GM19025 (cell line): ENCODE measurements around the gene OVCA2.

Experiments used
- ATAC-seq: cut with Tn5 transposase; IDR thresholded peaks from one replicate; pipeline ENCODE4 v1.9.1; 2021; ENCODE audit warnings: mild to moderate bottlenecking, low read depth, moderate library complexity; ENCODE audit not compliant: unreplicated experiment

OVCA2 gene

DNA sequence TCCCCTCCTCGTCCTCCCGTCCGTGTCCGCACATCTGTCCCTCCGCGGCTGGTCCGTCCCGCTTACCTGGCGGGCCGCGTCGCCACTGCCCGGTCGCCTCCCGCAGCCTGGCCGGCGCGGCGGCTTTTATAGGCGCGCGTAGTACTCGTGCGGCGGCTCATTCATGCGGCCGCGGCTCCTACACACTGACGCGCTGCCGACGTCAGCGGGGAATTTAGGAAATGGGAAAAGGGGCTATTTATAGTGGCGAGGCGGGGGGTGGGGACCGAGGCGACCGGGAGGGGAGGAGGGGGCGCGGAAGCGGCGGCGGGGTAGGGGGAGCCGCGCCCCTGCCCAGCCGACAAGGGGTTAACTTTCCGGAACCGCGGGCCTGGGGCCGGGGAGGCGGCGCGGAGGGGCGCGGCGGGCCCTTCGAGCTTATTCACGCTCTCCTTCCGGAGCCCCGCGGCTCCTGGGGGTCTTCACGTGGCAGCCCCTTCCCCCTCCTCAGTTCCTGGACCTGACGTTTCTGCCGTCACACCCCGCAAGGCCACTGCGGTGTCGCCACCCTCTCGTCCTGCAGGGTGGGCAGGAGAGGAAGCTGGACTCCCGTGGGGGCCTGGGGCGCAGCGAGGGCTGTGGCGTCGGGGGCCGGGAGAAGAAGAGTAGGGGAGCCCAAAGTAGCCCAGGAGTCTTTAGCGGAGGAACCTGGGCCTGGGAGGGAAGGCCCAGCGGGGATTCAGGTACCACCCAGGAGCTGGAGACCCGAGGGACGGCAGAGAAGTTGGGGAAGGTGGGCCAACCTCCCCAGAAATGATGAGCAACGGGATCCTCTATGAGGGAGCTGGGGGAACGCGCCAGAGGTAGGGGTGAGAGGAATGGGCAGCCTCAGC, 9.5 kb downstream of the OVCA2 start:
- no peak for ATAC-seq

GRCh38 chr17:2051933-2052559, 10.2 kb downstream of the OVCA2 start:
- no peak for ATAC-seq

- ATAC-seq: no peak
Observed at GRCh38 chr17:2053380-2054261, 11.8 kb downstream of the OVCA2 start.

GRCh38 chr17:2054262-2054511, 12.4 kb downstream of the OVCA2 start:
- ATAC-seq: no peak

GRCh38 chr17:2054512-2055291, 12.9 kb downstream of the OVCA2 start, which contains the start of gene HIC1:
HIC1 (plus strand) TSS chr17:2055103; CDS start chr17:2056691, 1,588 bp downstream.
- ATAC-seq: no peak

GRCh38 chr17:2055292-2056205, 13.7 kb downstream of the OVCA2 start:
- no peak for ATAC-seq

GRCh38 chr17:2056206-2057174, 14.7 kb downstream of the OVCA2 start:
- no peak for ATAC-seq

GRCh38 chr17:2057175-2057759, 15.4 kb downstream of the OVCA2 start:
- ATAC-seq: no peak

- ATAC-seq: no peak
Observed at GRCh38 chr17:2057760-2058585, 16.2 kb downstream of the OVCA2 start.

DNA sequence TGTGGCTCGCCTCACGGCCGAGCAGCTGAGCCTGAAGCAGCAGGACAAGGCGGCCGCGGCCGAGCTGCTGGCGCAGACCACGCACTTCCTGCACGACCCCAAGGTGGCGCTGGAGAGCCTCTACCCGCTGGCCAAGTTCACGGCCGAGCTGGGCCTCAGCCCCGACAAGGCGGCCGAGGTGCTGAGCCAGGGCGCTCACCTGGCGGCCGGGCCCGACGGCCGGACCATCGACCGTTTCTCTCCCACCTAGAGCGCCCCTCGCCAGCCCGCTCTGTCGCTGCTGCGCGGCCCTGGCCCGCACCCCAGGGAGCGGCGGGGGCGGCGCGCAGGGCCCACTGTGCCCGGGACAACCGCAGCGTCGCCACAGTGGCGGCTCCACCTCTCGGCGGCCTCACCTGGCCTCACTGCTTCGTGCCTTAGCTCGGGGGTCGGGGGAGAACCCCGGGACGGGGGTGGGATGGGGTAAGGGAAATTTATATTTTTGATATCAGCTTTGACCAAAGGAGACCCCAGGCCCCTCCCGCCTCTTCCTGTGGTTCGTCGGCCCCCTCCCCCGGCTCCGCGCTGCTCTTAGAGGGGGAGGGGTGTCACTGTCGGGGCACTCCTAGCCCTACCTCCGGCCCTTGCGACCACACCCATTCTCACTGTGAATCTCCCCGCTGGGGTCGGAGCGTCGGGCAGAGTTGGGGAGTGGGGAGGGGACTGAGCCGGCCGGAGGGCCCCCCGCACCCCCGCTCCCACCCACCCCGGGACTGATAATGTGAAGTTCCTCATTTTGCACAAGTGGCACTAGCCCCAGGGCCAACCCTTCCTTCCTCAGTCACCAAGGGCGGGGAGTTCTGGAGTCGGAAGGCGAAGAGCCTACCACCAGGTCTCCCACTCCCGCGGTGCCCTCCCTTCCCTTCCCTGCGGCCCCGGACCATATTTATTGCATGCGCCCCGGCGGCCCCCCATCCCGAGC, 17.0 kb downstream of the OVCA2 start:
- no peak for ATAC-seq

GRCh38 chr17:2059547-2060384, 17.9 kb downstream of the OVCA2 start:
- ATAC-seq: no peak

DNA sequence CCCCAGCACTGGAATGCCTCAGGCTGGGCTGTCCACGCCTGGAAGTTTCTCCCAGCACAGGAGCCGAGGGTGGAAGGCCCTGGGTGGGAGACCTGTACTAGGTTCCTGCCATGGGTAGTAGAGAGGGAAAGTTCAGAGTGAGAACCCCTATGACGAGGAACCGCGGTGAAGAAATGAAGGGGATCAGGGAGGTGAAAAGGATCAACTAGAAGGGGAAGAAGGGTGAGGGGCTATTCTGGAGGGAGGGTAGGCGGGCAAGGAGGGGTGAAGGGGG, 18.5 kb downstream of the OVCA2 start:
- no peak for ATAC-seq

DNA sequence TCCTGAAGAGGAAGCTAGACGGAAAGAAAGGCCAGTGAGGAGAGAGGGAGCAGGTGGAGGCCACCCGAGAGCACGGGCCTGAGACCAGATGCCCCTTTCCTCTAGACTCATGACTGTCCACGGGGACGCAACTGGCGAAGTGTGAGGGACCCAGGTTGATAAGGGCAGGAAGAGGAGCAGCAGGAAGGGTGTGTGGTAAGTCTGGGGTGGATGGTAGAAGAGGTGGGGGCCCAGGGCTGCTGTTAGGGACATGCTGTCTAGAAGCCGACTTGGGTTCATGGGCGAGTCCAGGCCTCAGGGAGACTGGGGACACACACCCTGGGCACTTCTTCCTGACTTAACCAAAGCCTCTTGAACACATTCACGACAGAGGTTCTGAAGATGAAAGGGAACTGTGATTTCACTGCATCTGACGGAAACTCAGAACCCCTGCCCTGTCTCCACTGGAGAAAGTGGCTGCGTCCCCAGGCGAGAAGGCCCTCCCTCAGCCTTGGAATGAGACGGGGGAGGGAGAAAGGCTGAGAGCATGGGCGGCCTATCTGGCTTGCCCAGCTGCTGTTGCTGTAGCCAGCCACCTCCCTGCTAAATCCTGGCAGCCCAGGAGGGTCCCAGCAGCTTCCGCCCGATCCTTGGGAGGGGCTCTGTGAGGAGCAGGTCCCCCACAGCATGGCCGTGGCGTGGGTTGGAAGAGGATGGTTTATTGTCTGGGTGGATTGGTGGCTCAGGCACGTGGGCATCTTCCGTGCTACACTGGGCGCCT, 19.0 kb downstream of the OVCA2 start:
- ATAC-seq: no peak

DNA sequence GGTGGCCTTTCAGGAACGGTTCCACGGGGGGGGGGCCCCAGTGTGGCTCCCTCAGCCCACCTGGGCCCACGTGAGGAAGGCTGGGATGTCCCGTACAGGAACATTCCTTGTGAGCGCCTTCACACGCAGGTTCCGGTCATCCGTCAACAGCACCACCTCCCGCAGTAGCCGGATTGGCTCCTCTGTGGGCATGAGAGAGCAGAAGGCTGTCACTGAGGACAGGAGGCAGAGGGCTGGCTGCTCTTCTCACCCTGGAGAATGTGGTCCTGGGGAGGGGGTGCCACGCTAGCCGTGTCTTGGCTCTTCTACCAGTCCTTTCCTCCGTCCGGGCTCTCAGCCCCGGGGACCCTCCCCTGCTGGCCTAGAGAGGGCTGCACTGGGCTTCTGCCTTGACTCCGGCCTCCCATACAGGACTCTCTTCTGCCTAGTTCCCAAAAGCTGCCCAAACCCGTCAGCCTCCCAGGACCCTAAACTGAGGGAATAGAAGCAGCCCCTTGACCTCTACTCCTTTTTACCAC, 19.7 kb downstream of the OVCA2 start:
- no peak for ATAC-seq
